HEK293T (cell line): ENCODE results near the gene BAIAP2.
A peak's percentile ranks its signal among the peaks of the same experiment; 100 is the strongest.

Source experiments
- CTCF ChIA-PET: fragments of 350-600 bp; formaldehyde crosslinking; extraction: SDS; loops from one replicate; lab custom pipeline; 2021; ENCODE audit warnings: antibody characterized with exemption, inconsistent platforms; lab: Yijun Ruan, JAX
- POLR2A ChIA-PET: fragments of 350-600 bp; formaldehyde crosslinking; extraction: SDS; loops from one replicate; lab custom pipeline; 2020; ENCODE audit warnings: antibody characterized with exemption, inconsistent platforms; lab: Yijun Ruan, JAX
- DNase-seq: peaks from one replicate; pipeline ENCODE4 v3.0.0; 2012; ENCODE audit warnings: mixed read lengths; ENCODE audit errors: extremely low spot score
- ARNT ChIP-seq: fragments of 450-650 bp; IDR thresholded peaks from 2 replicates; pipeline ENCODE4 v1.6.1; 2017; ENCODE audit warnings: mild to moderate bottlenecking
- BHLHE40 ChIP-seq: fragments of 450-650 bp; IDR thresholded peaks from 2 replicates; pipeline ENCODE4 v1.6.1; 2016; ENCODE audit warnings: mild to moderate bottlenecking, moderate library complexity, borderline replicate concordance
- CTBP1 ChIP-seq: fragments of 450-650 bp; IDR thresholded peaks from 2 replicates; pipeline ENCODE4 v1.6.1; 2016; ENCODE audit warnings: borderline replicate concordance
- ELF4 ChIP-seq: fragments of 450-650 bp; IDR thresholded peaks from 2 replicates; pipeline ENCODE4 v1.6.1; 2017; ENCODE audit warnings: antibody characterized with exemption
- FOXA1 ChIP-seq: fragments of 450-650 bp; IDR thresholded peaks from 2 replicates; pipeline ENCODE4 v1.6.1; 2016; ENCODE audit warnings: mild to moderate bottlenecking
- FOXK2 ChIP-seq: fragments of 450-650 bp; IDR thresholded peaks from 2 replicates; pipeline ENCODE4 v1.6.1; 2016; ENCODE audit warnings: mild to moderate bottlenecking
- FOXM1 ChIP-seq: fragments of 450-650 bp; IDR thresholded peaks from 2 replicates; pipeline ENCODE4 v1.6.1; 2017; ENCODE audit warnings: mild to moderate bottlenecking, borderline replicate concordance
- HDGF ChIP-seq: fragments of 450-650 bp; IDR thresholded peaks from 2 replicates; pipeline ENCODE4 v1.6.1; 2017; ENCODE audit warnings: antibody characterized with exemption, borderline replicate concordance
- L3MBTL2 ChIP-seq: fragments of 450-650 bp; conservative IDR thresholded peaks from 2 replicates; pipeline ENCODE4 v1.6.1; 2016; ENCODE audit warnings: mild to moderate bottlenecking
- LEF1 ChIP-seq: fragments of 450-650 bp; IDR thresholded peaks from 2 replicates; pipeline ENCODE4 v1.6.1; 2017; ENCODE audit warnings: mild to moderate bottlenecking, borderline replicate concordance
- NFRKB ChIP-seq: fragments of 450-650 bp; IDR thresholded peaks from 2 replicates; pipeline ENCODE4 v1.6.1; 2016; ENCODE audit warnings: mild to moderate bottlenecking, moderate library complexity
- PKNOX1 ChIP-seq: fragments of 450-650 bp; IDR thresholded peaks from 2 replicates; pipeline ENCODE4 v1.6.1; 2016
- SP1 ChIP-seq: fragments of 450-650 bp; IDR thresholded peaks from 2 replicates; pipeline ENCODE4 v1.6.1; 2017
- SUZ12 ChIP-seq: fragments of 450-650 bp; IDR thresholded peaks from 2 replicates; pipeline ENCODE4 v1.6.1; 2016; ENCODE audit warnings: mild to moderate bottlenecking
- TARDBP ChIP-seq: fragments of 450-650 bp; IDR thresholded peaks from 2 replicates; pipeline ENCODE4 v1.6.1; 2016
- ZNF384 ChIP-seq: fragments of 450-650 bp; IDR thresholded peaks from 2 replicates; pipeline ENCODE4 v1.6.1; 2016

The BAIAP2 gene

GRCh38 chr17:81084680-81085419 is 49.9 kb downstream of the BAIAP2 start:
- CTCF ChIA-PET, result interaction anchor here (0.8 kb wide), 1 partner anchor 12 kb away, joined by 3 read pairs; no protein-coding TSS in a partner anchor
- TF ChIP-seq ELF4 (no peak), CTBP1 (no peak), FOXA1 (no peak), PKNOX1 (no peak), HDGF (no peak), TARDBP (no peak), ARNT (no peak), BHLHE40 (no peak), FOXK2 (no peak), ZNF384 (no peak)
- DNase-seq, result no peak
- POLR2A ChIA-PET, result no interaction called here

GRCh38 chr17:81085420-81085911 is 50.5 kb downstream of the BAIAP2 start:
- TF ChIP-seq TARDBP (no peak), SUZ12 (no peak), ELF4 (no peak), LEF1 (no peak), ZNF384 (no peak), CTBP1 (no peak), BHLHE40 (no peak), SP1 (no peak), FOXM1 (no peak), HDGF (no peak), NFRKB (no peak), FOXK2 (no peak), FOXA1 (no peak), ARNT (no peak), PKNOX1 (no peak), L3MBTL2 (no peak)
- ChIA-PET CTCF (interaction anchor here (0.6 to 0.8 kb wide), 3 partner anchors 12 to 97 kb away, joined by 3 read pairs; no protein-coding TSS in a partner anchor), POLR2A (no interaction called here)
- DNase-seq, result no peak

- no peak for DNase-seq
- CTCF ChIA-PET, result interaction anchor here (1.7 kb wide), 1 partner anchor 10 kb away, joined by 7 read pairs; no protein-coding TSS in a partner anchor
- TF ChIP-seq NFRKB (no peak), HDGF (no peak), SP1 (no peak), ARNT (no peak), FOXA1 (no peak), ZNF384 (no peak), FOXM1 (no peak), CTBP1 (no peak), TARDBP (no peak), BHLHE40 (no peak), L3MBTL2 (no peak), PKNOX1 (no peak), LEF1 (no peak), ELF4 (no peak)
- POLR2A ChIA-PET, result no interaction called here
These were observed 52.0 kb downstream of the BAIAP2 start for GRCh38 chr17:81086789-81087551.

GRCh38 chr17:81090361-81091136 is 55.6 kb downstream of the BAIAP2 start:
- TF ChIP-seq PKNOX1 (no peak), SP1 (no peak), NFRKB (no peak), FOXA1 (no peak), L3MBTL2 (no peak), LEF1 (no peak), FOXK2 (no peak)
- ChIA-PET CTCF (no interaction called here), POLR2A (no interaction called here)
- DNase-seq, result peak; percentile 54
